WERI-Rb-1 (cell line): ENCODE measurements around the gene REC114.
"Not testable (repeated sequence)": the region's sequence is repeated elsewhere in the genome, so short reads cannot be mapped to it uniquely, and the experiment has no call there.

Experiments used
- DNase-seq: peaks from one replicate; pipeline ENCODE4 v3.0.0-alpha.2; 2020
- H3K27ac ChIP-seq: fragments of 250-450 bp; sonication (Bioruptor Pico); 2 replicates; pipeline ENCODE4 v1.5.1; 2020; ENCODE audit warnings: mild to moderate bottlenecking, moderate library complexity
- H3K27me3 ChIP-seq: fragments of 250-450 bp; sonication (Bioruptor Pico); 2 replicates; pipeline ENCODE4 v1.5.1; 2021; ENCODE audit warnings: mild to moderate bottlenecking, low read depth, moderate library complexity; ENCODE audit not compliant: insufficient read depth, severe bottlenecking
- H3K36me3 ChIP-seq: fragments of 250-450 bp; sonication (Bioruptor Pico); 2 replicates; pipeline ENCODE4 v1.5.1; 2020; ENCODE audit warnings: mild to moderate bottlenecking, moderate library complexity
- H3K4me3 ChIP-seq: 2 replicates; pipeline ENCODE4 v1.5.1; 2011; ENCODE audit warnings: low read depth, mild to moderate bottlenecking, control low read depth, low read length
- H3K9me3 ChIP-seq: fragments of 250-450 bp; sonication (Bioruptor Pico); 2 replicates; pipeline ENCODE4 v1.5.1; 2021; ENCODE audit warnings: mild to moderate bottlenecking, moderate library complexity; ENCODE audit not compliant: severe bottlenecking
- TF ChIP-seq, protein P1 (sequence below): IDR thresholded peaks from 2 replicates; pipeline ENCODE4 v1.5.1; 2011; ENCODE audit warnings: low read depth, mild to moderate bottlenecking, control low read depth, inconsistent platforms, low read length

REC114 gene

DNA sequence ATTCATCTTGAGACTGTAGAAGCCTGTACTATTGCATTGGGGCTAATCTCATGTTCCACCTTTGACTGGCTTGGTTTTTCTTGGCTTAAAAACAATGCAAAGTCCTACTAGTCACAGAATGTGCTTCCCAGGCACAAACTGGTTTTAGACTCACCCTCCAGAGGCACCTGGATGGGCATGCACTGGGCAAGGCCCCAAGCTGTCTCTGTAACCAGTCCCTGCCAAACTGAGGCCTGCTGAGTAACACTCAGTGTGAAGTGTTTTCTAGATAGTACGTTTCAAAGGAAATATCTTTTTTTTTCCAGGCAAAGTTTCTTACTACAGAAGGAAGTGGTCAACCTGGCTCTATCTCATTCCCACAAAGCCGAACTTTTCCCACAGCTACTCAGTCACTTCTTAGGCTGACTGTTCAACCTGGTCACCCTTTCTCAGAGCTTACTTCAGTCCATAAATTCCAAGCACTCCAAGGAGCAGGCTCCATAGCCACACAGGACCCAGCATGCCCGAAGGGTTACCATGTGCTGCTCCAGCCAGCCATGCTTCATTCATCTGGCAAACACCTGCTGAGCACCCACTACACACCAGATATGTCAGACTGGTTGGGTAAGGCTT is 132.8 kb downstream of the REC114 start:
- Histone ChIP-seq H3K4me3 (no peak overlapping the region), H3K36me3 (peaks cover 49% of the 10 kb centered on the region), H3K27me3 (no peaks in the 10 kb centered on the region), H3K27ac (no peak overlapping the region), H3K9me3 (no peaks in the 10 kb centered on the region)
- DNase-seq: no peak
- TF ChIP-seq, protein P1, sequence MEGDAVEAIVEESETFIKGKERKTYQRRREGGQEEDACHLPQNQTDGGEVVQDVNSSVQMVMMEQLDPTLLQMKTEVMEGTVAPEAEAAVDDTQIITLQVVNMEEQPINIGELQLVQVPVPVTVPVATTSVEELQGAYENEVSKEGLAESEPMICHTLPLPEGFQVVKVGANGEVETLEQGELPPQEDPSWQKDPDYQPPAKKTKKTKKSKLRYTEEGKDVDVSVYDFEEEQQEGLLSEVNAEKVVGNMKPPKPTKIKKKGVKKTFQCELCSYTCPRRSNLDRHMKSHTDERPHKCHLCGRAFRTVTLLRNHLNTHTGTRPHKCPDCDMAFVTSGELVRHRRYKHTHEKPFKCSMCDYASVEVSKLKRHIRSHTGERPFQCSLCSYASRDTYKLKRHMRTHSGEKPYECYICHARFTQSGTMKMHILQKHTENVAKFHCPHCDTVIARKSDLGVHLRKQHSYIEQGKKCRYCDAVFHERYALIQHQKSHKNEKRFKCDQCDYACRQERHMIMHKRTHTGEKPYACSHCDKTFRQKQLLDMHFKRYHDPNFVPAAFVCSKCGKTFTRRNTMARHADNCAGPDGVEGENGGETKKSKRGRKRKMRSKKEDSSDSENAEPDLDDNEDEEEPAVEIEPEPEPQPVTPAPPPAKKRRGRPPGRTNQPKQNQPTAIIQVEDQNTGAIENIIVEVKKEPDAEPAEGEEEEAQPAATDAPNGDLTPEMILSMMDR: no peak

DNA sequence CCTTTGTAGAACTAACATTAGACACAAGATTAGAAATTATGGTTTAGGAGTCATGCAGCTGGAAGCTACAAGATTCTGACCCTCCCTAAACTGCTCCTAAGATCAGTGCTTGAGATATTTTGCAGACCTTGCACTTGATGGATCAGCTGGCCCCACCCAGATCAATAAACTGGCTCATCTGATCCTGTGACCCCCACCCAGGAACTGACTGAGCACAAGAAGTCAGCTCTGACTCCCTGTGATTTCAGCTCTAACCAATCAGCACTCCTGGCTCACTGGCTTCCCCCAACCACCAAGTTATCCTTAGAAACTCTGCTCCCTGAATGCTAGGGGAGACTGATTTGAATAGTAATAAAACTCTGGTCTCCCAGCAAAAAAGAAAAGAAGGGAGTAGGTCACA is 134.6 kb downstream of the REC114 start:
- not testable (repeated sequence) for H3K27ac ChIP-seq, H3K4me3 ChIP-seq, H3K9me3 ChIP-seq, H3K27me3 ChIP-seq, DNase-seq
- H3K36me3 ChIP-seq: peaks cover 42% of the 10 kb centered on the region

DNA sequence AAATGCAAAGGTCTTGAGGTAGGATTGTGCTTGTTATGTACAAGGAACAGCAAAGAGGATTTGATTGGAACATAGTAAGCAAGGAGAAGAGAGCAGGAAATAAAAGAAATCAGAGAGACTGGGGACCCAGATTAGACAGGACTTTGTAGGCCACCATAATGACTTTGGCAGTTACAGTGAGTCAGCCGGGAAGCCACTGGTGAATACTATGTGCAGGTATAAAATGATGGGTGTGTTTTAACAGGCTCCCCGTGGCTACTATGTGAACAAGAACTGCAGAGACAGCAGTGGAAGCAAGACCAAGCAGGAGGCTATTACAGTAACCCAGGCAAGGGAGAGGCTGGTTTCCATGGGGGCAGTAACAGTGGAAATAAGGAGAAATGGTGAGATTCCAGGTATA is 135.1 kb downstream of the REC114 start:
- Histone ChIP-seq H3K9me3 (no peaks in the 10 kb centered on the region), H3K27ac (no peak overlapping the region), H3K4me3 (no peak overlapping the region), H3K27me3 (no peaks in the 10 kb centered on the region), H3K36me3 (peaks cover 43% of the 10 kb centered on the region)
- TF ChIP-seq, protein P1: no peak
- no peak for DNase-seq

DNA sequence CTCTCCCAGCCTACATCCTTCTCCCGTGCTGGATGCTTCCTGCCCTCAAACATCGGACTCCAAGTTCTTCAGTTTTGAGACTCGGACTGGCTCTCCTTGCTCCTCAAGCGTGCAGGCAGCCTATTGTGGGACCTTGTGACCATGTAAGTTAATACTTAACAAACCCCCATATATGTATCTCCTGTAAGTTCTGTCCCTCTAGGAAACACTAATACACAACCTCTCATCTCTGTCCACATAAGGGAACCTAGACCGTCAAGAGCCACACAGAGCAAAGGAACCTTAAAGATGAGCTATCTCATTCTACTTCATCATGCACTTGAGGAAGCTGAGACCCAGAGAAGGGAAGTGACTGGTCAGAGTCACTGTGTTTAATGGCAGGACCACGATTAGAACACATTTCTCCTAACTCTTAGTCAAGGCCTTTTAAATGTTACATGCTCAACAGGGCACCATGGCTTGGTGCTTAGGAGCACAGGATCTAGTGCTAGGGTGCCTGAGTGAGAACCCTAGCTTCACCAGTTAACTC is 140.0 kb downstream of the REC114 start:
- TF ChIP-seq, protein P1: no peak
- Histone ChIP-seq H3K27me3 (no peaks in the 10 kb centered on the region), H3K9me3 (no peaks in the 10 kb centered on the region), H3K4me3 (no peak overlapping the region), H3K36me3 (peaks cover 57% of the 10 kb centered on the region), H3K27ac (no peak overlapping the region)
- no peak for DNase-seq

DNA sequence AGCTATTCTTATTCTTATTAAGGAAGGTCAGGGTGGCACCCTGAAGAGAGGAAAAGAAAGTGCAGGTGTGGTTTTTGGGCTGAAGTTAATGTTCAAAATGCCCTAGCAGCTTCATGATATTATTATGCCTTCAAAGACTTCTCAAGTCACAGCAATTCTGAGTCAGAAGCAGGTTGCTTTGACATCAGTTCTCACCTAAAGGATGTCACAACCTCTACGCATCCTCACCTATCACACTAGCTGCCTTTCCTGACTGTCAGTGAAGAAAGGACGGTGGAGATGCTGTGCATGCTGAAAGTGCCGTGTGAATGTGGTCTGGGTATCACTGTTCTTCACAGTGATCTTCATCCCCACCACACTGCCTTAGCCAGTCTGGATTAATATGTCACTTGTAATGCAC is 140.6 kb downstream of the REC114 start:
- H3K36me3 ChIP-seq: peaks cover 51% of the 10 kb centered on the region
- no peak overlapping the region for H3K4me3 ChIP-seq
- no peaks in the 10 kb centered on the region for H3K27me3 ChIP-seq
- TF ChIP-seq, protein P1: no peak
- no peaks in the 10 kb centered on the region for H3K9me3 ChIP-seq
- H3K27ac ChIP-seq: no peak overlapping the region
- no peak for DNase-seq

DNA sequence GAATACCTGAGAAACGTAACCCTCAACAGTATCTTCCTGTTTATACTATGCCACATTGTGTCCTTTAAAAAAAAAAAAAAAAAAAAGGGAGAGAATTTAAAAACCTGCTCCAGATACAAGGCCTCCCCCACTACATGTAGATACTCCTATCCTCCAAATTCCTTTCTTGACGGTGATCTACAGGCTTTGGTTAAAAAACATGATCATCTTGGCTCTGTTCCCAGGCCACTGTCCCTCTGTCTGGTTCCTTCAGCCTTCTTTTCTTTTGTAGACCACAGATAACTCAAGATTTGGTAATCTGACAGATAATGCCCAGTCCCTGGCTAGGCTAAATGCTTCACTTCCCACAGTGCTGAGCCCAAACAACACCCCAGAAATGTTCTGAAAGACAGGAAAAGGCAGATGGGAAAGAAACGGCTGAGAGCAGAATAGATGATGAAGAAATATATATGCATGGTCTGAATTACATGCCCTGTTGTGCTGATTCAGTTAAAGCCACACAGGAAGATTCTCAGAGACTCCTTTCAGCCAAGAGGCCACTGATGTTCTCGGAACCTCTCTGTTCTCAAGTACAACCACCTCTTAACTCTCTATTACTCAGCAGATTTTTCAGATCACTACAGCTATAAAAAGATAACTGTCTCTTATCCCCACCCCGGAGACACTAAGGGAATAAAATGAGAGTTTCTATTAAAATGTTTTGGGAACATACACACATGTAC is 141.9 kb downstream of the REC114 start:
- TF ChIP-seq, protein P1: no peak
- no peak for DNase-seq

More for the DNA sequence above, 141.9 kb downstream of the REC114 start:
- Histone ChIP-seq H3K4me3 (no peak overlapping the region), H3K9me3 (no peaks in the 10 kb centered on the region), H3K36me3 (peaks cover 52% of the 10 kb centered on the region), H3K27ac (no peak overlapping the region), H3K27me3 (no peaks in the 10 kb centered on the region)
